DOHH2 (cell line): ENCODE data around the gene CA5A.

ENCODE experiments used
- EZH2phosphoT487 ChIP-seq: fragments of 200-600 bp; sonication (generic); IDR thresholded peaks from 2 replicates; pipeline ENCODE4 v1.6.1; 2017; ENCODE audit warnings: borderline replicate concordance, mild to moderate bottlenecking, antibody characterized with exemption, low read length, moderate library complexity, mixed read lengths
- TF ChIP-seq, protein P1 (sequence below): fragments of 200-600 bp; sonication (generic); IDR thresholded peaks from one replicate; pipeline ENCODE4 v1.5.1; 2014; ENCODE audit warnings: antibody characterized with exemption, mild to moderate bottlenecking, low read depth, low read length; ENCODE audit not compliant: poor library complexity, severe bottlenecking

DNA sequence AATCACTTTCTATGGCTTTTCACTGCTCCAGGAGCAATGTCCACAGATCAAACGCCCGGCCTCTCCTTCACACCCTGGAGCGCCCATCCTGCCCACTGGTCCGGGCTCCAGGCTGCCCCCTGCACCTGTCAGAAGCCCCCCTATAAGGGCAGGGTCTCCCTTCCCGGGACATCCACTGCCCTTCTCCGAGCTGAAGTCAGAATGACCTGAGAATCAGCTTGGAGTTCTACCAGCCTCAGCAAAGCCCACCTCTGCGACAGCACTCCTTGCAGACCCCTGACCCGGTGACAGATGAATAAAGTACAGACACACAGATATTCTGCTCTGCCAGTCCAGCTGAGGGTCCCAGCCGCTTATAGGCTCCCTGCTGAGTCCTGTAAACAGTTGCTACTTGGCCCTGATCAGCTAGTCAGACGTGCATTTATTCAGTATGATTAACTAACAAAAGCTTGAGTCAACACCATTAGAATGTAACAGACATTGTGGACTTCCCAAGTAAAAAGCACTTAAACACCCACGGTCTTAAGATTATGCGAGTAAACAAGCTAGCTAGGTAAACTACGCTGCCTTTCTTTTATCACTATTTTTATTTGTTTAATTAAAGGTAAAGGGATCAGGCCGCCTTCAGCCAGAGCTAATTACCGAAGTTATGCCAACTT, 71.9 kb downstream of the CA5A start:
- TF ChIP-seq, protein P1, sequence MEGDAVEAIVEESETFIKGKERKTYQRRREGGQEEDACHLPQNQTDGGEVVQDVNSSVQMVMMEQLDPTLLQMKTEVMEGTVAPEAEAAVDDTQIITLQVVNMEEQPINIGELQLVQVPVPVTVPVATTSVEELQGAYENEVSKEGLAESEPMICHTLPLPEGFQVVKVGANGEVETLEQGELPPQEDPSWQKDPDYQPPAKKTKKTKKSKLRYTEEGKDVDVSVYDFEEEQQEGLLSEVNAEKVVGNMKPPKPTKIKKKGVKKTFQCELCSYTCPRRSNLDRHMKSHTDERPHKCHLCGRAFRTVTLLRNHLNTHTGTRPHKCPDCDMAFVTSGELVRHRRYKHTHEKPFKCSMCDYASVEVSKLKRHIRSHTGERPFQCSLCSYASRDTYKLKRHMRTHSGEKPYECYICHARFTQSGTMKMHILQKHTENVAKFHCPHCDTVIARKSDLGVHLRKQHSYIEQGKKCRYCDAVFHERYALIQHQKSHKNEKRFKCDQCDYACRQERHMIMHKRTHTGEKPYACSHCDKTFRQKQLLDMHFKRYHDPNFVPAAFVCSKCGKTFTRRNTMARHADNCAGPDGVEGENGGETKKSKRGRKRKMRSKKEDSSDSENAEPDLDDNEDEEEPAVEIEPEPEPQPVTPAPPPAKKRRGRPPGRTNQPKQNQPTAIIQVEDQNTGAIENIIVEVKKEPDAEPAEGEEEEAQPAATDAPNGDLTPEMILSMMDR = no peak
- TF ChIP-seq EZH2phosphoT487 = no peak
